GM12892 (cell line): ENCODE data around the gene LNPK.
"Not testable (repeated sequence)": the region's sequence is repeated elsewhere in the genome, so short reads cannot be mapped to it uniquely, and the experiment has no call there.

ENCODE experiments used
- POLR2AphosphoS5 ChIP-seq: IDR thresholded peaks from 2 replicates; pipeline ENCODE4 v1.6.1; 2011; ENCODE audit warnings: low read depth, low read length, control low read depth
- TAF1 ChIP-seq: IDR thresholded peaks from 2 replicates; pipeline ENCODE4 v1.6.1; 2011; ENCODE audit warnings: low read depth, mild to moderate bottlenecking, control low read depth, low read length, borderline replicate concordance

DNA sequence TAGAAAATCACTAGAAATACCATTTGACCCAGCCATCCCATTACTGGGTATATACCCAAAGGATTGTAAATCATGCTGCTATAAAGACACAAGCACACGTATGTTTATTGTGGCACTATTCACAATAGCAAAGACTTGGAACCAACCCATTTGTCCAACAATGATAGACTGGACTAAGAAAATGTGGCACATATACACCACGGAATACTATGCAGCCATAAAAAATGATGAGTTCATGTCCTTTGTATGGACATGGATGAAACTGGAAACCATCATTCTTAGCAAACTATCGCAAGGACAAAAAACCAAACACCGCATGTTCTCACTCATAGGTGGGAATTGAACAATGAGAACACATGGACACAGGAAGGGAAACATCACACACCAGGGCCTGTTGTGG, 14.9 kb downstream of the LNPK start:
- TF ChIP-seq POLR2AphosphoS5, TAF1: not testable (repeated sequence)
